Measurements from ENCODE around the gene ZNF746. TPM values are rescaled to one million over a fixed set of nuclear protein-coding genes. Genes with fewer than 3 reads are reported as not detected.

ZNF746 gene
- total and polyA plus RNA-seq, 2 donors (not counting 1 experiment from before 2014, with no cell fraction given) = 5.9 to 21.5 TPM

- H3K4me3 ChIP-seq (replicated peaks in 1 of 4; ENCODE audit: control extremely low read depth in 1 of 4, insufficient read depth in 1 of 4, low read depth in 3 of 4, low read length in 4 of 4) = no peak overlapping the region
- H3K27me3 ChIP-seq (ENCODE audit: control insufficient read depth, insufficient read depth, low read length) = peaks cover 6% of the 10 kb centered on the region
- no peak overlapping the region for H2AFZ ChIP-seq (ENCODE audit: low read length)
- no peak overlapping the region for H3K9ac ChIP-seq (ENCODE audit: insufficient read depth, low read length)
- no peak for DNase-seq (ENCODE audit: low read depth in 2 of 2)
- H3K4me2 ChIP-seq (ENCODE audit: extremely low read depth, insufficient read depth, low read length) = no peak overlapping the region
- TF ChIP-seq CTCF (conservative IDR thresholded peaks at IDR 0.05 in 1 of 2, IDR thresholded peaks at IDR 0.05 in 1 of 2; ENCODE audit: low read depth in 1 of 2, low read length in 2 of 2) = no peak
- no peak for TF ChIP-seq EZH2 (IDR thresholded peaks at IDR 0.05; ENCODE audit: low read length, missing control alignments)
- no peaks in the 10 kb centered on the region for H3K36me3 ChIP-seq (ENCODE audit: control insufficient read depth, insufficient read depth, low read length)
- H3K4me1 ChIP-seq (ENCODE audit: control insufficient read depth, extremely low read depth, insufficient read depth, low read length) = no peaks in the 10 kb centered on the region
- no peak overlapping the region for H3K27ac ChIP-seq (ENCODE audit: insufficient read depth, low read length)
- H3K9me3 ChIP-seq (ENCODE audit: control insufficient read depth, insufficient read depth, low read depth, low read length) = no peaks in the 10 kb centered on the region
- H4K20me1 ChIP-seq (ENCODE audit: control insufficient read depth, extremely low read depth, insufficient read depth, low read length) = no peaks in the 10 kb centered on the region
- peaks cover 3% of the 10 kb centered on the region for H3K79me2 ChIP-seq (ENCODE audit: control insufficient read depth, insufficient read depth, low read length)
Observed at GRCh38 chr7:149501651-149502050, 4.0 kb upstream of the ZNF746 start.

- DNase-seq (ENCODE audit: low read depth in 2 of 2) = peak in 1 of 2 donors; percentile 27
Observed at GRCh38 chr7:149500910-149501309, 3.3 kb upstream of the ZNF746 start.

GRCh38 chr7:149500201-149500600, 2.6 kb upstream of the ZNF746 start:
- no peak overlapping the region for H3K9ac ChIP-seq (ENCODE audit: insufficient read depth, low read length)
- H3K9me3 ChIP-seq (ENCODE audit: control insufficient read depth, insufficient read depth, low read depth, low read length) = no peaks in the 10 kb centered on the region
- H3K4me2 ChIP-seq (ENCODE audit: extremely low read depth, insufficient read depth, low read length) = no peak overlapping the region
- TF ChIP-seq CTCF (conservative IDR thresholded peaks at IDR 0.05 in 1 of 2, IDR thresholded peaks at IDR 0.05 in 1 of 2; ENCODE audit: low read depth in 1 of 2, low read length in 2 of 2) = no peak
- no peak for TF ChIP-seq EZH2 (IDR thresholded peaks at IDR 0.05; ENCODE audit: low read length, missing control alignments)
- peaks cover 7% of the 10 kb centered on the region for H3K4me1 ChIP-seq (ENCODE audit: control insufficient read depth, extremely low read depth, insufficient read depth, low read length)
- H3K4me3 ChIP-seq (replicated peaks in 1 of 4; ENCODE audit: control extremely low read depth in 1 of 4, insufficient read depth in 1 of 4, low read depth in 3 of 4, low read length in 4 of 4) = no peak overlapping the region
- H2AFZ ChIP-seq (ENCODE audit: low read length) = no peak overlapping the region
- H3K36me3 ChIP-seq (ENCODE audit: control insufficient read depth, insufficient read depth, low read length) = no peaks in the 10 kb centered on the region
- DNase-seq (ENCODE audit: low read depth in 2 of 2) = no peak
- peaks cover 6% of the 10 kb centered on the region for H3K27me3 ChIP-seq (ENCODE audit: control insufficient read depth, insufficient read depth, low read length)
- H4K20me1 ChIP-seq (ENCODE audit: control insufficient read depth, extremely low read depth, insufficient read depth, low read length) = no peaks in the 10 kb centered on the region
- H3K79me2 ChIP-seq (ENCODE audit: control insufficient read depth, insufficient read depth, low read length) = peaks cover 13% of the 10 kb centered on the region
- no peak overlapping the region for H3K27ac ChIP-seq (ENCODE audit: insufficient read depth, low read length)

More at GRCh38 chr7:149500910-149501309, 3.3 kb upstream of the ZNF746 start:
- no peaks in the 10 kb centered on the region for H3K9me3 ChIP-seq (ENCODE audit: control insufficient read depth, insufficient read depth, low read depth, low read length)
- H3K36me3 ChIP-seq (ENCODE audit: control insufficient read depth, insufficient read depth, low read length) = no peaks in the 10 kb centered on the region
- no peak overlapping the region for H2AFZ ChIP-seq (ENCODE audit: low read length)
- no peak overlapping the region for H3K4me3 ChIP-seq (replicated peaks in 1 of 4; ENCODE audit: control extremely low read depth in 1 of 4, insufficient read depth in 1 of 4, low read depth in 3 of 4, low read length in 4 of 4)
- H4K20me1 ChIP-seq (ENCODE audit: control insufficient read depth, extremely low read depth, insufficient read depth, low read length) = no peaks in the 10 kb centered on the region
- H3K79me2 ChIP-seq (ENCODE audit: control insufficient read depth, insufficient read depth, low read length) = peaks cover 6% of the 10 kb centered on the region
- no peak overlapping the region for H3K27ac ChIP-seq (ENCODE audit: insufficient read depth, low read length)
- H3K9ac ChIP-seq (ENCODE audit: insufficient read depth, low read length) = no peak overlapping the region
- peaks cover 2% of the 10 kb centered on the region for H3K4me1 ChIP-seq (ENCODE audit: control insufficient read depth, extremely low read depth, insufficient read depth, low read length)
- no peak overlapping the region for H3K4me2 ChIP-seq (ENCODE audit: extremely low read depth, insufficient read depth, low read length)
- TF ChIP-seq EZH2 (IDR thresholded peaks at IDR 0.05; ENCODE audit: low read length, missing control alignments) = no peak
- no peak for TF ChIP-seq CTCF (conservative IDR thresholded peaks at IDR 0.05 in 1 of 2, IDR thresholded peaks at IDR 0.05 in 1 of 2; ENCODE audit: low read depth in 1 of 2, low read length in 2 of 2)
- H3K27me3 ChIP-seq (ENCODE audit: control insufficient read depth, insufficient read depth, low read length) = peaks cover 6% of the 10 kb centered on the region
